IPS DF 19.7 (cell line): Measurements from ENCODE around the gene EIF4G1.

Experiments
- DNase-seq: peaks from one replicate; pipeline ENCODE4 v3.0.0-alpha.2; 2013; ENCODE audit warnings: low read depth, low spot score

Gene EIF4G1

DNA sequence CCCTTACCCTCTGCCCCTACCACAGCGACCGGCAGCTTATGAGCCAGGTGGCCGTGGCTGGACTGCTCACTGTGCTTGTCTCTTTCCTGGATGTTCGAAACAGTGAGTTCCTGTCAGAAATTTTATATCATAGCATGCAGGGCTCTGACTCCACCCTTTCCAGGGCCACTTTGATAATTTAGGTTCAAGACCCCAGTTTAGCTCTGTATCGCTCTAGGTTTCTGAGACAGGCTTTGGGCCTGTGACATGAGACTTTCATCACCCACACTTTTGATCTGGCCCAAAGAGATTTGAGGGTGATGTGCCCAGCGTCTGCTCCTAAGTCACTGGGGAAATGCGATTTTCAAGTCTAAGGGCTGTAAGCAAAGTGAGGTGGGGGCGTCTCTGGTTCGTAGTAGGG is 6.5 kb upstream of the EIF4G1 start:
- DNase-seq: no peak

DNA sequence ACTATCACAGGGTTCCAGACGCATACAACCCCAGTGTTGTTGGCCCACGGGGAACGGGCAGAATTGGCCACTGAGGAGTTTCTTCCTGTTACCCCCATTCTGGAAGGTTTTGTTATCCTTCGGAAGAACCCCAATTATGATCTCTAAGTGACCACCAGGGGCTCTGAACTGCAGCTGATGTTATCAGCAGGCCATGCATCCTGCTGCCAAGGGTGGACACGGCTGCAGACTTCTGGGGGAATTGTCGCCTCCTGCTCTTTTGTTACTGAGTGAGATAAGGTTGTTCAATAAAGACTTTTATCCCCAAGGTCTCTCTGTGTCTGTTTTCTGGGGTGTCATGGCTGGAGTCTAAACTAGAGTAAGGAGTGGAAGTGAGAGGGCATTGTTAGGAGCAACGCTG is 5.7 kb upstream of the EIF4G1 start:
- no peak for DNase-seq

DNA sequence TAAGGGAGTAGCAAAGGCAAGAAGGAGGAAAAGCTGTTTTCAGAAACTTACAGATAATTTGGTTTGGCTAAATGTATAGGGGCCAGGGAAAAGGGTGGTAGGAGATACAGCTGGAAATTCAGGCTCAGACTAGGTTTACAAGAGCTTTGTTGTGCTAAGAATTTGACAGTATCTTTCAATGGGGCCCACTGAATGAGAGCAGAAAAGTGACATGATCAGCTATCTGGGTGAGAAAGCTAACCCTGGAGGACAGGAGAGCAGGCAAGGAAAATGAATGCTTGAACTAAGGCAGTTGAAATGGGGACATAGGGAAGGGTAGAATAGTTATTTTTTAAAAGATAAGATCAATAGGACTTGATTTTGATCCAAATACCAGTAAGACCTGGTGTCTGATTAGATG is 2.8 kb upstream of the EIF4G1 start:
- DNase-seq: no peak

DNA sequence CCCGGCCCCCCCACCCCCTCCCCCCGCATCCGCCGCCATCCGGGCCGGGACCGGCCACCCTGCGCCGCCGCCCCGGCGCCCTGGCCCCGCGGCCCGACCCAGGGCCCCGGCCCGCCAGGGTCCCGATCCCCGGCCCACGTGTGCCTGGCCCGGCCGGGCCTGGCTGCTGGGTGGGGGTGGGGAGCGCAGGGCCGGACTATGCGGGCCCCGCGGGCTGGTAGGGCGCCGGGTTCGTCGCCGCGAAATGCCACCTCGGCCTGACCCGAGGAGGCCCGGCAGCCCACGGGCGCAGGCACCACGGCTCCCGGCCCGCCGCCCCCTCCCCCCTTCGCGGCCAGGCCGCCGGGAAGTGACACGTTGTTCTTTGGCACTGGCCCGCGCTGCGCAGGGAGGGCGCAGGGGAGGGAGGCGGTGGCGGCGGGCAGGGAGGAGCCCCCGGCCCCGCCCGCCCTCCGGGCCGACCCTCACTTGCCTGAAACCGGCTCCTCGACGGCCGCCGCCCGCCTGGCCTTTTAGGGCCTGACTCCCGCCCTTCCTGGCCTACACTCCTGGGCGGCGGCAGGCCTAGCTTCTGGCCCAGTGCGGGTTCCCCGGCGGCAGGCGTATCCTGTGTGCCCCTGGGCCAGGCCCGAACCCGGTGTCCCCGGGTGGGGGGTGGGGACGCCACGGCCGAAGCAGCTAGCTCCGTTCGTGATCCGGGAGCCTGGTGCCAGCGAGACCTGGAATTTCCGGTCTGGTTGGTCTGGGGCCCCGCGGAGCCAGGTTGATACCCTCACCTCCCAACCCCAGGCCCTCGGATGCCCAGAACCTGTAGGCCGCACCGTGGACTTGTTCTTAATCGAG is 515 bp downstream of the EIF4G1 start:
- no peak for DNase-seq

DNA sequence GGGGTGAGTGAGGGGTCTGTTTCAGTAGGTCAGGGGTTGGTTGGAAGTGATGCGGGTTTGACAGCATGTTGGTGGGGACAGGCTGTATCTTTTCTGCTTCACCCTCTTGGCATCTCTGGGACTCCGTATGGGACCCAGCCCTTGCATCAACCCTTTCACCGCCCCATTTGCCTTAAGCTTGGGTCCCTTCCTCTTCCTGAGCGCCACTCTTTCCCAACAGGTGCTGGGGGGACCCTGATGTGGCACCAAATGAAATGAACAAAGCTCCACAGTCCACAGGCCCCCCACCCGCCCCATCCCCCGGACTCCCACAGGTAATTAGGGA is 1.1 kb downstream of the EIF4G1 start:
- DNase-seq: no peak

DNA sequence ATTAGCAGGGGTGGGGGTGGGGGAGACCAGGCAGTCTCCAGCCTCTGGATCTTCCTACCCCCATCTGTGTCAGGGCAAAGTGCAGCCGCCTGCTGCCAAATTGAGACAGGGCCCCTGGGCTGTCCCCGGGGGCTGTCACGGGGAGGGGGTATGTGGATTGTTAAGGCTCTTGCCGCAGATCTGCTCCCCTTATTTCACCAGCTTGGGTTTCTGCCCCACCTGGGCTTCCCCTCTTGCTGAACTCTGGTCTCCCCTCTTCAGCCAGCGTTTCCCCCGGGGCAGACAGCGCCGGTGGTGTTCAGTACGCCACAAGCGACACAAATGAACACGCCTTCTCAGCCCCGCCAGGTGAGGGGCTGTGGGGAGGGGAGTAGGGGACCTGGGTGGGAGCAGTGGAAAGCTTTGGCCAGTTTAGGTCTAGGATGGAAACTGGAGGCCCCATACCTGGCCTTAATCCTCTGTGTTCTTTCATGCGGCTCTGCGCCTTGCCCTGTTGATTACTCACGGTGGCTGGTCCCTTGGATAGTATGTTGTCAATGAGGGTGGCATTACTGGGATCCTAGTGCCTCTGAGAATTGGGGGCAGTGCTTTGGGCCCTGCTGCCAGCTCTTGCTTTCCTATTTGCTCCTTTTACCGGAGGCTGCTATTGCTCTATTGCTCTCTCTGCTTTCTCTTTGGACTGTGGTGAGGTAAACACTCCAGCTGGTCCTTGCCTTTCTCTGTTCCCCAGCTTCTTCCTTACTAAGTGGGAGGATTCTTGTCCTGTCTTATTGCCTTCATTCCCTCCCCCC is 1.7 kb downstream of the EIF4G1 start:
- DNase-seq: no peak

DNA sequence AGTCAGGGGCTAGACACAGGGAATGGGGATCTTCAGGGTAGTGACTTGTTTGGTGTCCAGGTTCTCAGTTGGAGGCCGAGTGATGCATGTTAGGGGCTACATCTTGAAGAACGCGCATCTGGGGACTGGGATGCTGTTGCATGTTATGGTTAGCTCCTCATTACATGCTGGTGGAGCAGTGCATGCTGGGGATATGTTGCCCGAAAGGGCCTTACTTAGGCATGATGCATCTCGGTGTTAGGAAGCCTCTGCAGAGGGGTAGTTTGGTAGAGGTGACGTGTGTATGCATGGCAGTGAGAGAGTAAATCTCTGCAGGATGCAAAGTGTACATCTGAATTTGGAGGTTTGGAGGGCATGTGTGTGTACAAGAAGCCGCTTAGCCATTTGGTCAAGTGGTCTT is 2.4 kb downstream of the EIF4G1 start:
- DNase-seq: no peak

DNA sequence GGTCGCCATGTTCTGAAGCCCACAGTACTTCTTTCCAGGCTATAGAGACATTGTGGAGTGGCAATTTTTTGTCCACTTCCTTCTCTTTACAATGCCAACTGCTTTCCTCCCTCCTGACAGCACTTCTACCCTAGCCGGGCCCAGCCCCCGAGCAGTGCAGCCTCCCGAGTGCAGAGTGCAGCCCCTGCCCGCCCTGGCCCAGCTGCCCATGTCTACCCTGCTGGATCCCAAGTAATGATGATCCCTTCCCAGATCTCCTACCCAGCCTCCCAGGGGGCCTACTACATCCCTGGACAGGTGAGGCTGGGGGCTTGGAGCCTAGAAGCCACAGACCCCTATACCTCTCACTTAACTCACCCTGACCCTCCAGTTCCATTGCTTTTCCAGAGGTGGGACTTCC is 2.8 kb downstream of the EIF4G1 start:
- DNase-seq: no peak

DNA sequence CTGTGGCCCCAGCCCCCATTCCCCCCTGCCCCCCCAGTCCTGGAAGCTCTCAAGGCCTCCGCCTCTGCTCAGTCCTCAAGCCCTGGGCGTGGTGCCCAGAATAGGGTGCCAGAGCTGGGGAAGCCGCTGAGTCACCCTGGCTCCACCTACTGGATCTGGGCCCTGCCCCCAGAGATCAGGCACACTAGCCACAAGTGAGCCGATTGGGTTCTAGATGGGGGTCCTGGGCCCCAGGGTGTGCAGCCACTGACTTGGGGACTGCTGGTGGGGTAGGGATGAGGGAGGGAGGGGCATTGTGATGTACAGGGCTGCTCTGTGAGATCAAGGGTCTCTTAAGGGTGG is 5.7 kb downstream of the EIF4G1 start:
- DNase-seq: no peak

DNA sequence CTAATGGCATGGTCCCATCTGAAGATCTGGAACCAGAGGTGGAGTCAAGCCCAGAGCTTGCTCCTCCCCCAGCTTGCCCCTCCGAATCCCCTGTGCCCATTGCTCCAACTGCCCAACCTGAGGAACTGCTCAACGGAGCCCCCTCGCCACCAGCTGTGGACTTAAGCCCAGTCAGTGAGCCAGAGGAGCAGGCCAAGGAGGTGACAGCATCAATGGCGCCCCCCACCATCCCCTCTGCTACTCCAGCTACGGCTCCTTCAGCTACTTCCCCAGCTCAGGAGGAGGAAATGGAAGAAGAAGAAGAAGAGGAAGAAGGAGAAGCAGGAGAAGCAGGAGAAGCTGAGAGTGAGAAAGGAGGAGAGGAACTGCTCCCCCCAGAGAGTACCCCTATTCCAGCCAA is 7.3 kb downstream of the EIF4G1 start:
- DNase-seq: no peak

DNA sequence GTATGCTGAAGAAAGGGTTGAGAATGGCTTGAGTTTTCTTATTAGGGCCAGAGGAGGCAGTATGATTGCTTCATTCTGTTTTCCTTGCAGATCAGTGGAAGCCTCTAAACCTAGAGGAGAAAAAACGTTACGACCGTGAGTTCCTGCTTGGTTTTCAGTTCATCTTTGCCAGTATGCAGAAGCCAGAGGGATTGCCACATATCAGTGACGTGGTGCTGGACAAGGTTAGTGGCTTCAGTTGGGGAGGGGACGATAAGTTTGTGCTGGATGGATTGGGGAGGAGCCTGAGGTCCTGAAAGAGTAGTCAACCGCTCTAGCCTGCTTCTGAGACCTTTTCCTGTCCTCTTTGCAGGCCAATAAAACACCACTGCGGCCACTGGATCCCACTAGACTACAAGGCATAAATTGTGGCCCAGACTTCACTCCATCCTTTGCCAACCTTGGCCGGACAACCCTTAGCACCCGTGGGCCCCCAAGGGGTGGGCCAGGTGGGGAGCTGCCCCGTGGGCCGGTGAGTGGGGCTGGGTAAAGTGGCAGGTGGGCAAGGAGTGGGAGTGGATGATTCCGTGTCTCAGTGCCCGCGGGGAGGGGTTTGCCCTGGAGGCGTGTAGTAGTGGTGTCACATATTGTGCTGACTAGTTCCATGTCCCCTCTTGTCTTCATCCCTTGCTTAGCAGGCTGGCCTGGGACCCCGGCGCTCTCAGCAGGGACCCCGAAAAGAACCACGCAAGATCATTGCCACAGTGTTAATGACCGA is 8.5 kb downstream of the EIF4G1 start:
- no peak for DNase-seq

DNA sequence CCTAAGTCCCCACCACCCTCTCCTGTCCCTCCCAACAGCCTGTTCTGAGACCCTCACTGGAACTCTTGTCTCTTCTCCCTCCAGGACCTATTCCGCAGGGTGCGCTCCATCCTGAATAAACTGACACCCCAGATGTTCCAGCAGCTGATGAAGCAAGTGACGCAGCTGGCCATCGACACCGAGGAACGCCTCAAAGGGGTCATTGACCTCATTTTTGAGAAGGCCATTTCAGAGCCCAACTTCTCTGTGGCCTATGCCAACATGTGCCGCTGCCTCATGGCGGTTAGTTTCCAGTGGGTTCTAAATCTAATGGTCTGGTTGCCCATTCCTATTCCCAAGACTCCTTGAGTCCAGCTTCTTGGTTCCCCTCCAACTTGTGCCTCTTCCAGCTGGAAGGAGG is 9.3 kb downstream of the EIF4G1 start:
- DNase-seq: no peak

DNA sequence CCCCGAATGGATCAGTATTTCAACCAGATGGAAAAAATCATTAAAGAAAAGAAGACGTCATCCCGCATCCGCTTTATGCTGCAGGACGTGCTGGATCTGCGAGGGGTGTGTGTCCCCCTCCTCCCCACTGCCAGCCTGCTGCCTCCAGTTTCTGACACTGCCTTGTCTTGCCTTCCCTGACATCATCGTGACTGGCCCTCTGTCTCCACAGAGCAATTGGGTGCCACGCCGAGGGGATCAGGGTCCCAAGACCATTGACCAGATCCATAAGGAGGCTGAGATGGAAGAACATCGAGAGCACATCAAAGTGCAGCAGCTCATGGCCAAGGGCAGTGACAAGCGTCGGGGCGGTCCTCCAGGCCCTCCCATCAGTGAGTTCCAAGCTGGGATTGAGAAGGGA is 10.9 kb downstream of the EIF4G1 start:
- no peak for DNase-seq

DNA sequence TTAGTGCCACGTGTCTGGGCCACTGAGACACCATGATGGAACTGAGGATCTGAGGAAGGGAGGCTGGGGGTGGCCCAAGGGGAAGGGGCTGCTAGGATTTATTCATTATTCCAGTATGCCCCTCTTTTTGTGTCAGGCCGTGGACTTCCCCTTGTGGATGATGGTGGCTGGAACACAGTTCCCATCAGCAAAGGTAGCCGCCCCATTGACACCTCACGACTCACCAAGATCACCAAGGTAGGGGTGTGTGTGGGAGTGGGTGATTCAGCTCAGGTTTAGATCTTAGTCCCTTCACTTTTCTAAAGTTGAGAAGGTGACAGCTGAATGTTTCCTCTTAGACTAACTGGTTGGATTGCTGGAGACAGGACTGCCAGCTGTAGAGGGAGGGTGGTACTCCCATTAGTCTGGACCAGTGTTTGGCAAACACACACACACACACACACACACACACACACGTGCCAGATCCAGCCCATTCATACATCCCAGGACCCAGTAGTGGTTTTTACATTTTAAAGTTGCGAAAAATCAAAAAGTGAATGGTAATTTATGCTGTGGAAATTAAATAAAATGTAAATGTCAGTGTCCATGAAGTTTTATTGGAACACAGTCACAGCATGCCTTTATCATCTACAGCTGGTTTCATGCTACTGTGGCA is 11.4 kb downstream of the EIF4G1 start:
- DNase-seq: no peak

DNA sequence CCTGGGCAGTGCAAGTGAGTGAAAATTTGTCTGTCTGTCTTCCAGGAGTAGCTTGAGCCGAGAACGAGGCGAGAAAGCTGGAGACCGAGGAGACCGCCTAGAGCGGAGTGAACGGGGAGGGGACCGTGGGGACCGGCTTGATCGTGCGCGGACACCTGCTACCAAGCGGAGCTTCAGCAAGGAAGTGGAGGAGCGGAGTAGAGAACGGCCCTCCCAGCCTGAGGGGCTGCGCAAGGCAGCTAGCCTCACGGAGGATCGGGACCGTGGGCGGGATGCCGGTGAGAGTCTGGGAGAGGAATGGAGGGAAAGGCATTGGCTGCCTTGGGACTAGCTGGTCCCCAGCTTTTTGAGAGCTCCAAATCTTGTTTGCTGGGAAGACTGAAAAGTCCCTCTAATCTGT is 12.8 kb downstream of the EIF4G1 start:
- DNase-seq: no peak

DNA sequence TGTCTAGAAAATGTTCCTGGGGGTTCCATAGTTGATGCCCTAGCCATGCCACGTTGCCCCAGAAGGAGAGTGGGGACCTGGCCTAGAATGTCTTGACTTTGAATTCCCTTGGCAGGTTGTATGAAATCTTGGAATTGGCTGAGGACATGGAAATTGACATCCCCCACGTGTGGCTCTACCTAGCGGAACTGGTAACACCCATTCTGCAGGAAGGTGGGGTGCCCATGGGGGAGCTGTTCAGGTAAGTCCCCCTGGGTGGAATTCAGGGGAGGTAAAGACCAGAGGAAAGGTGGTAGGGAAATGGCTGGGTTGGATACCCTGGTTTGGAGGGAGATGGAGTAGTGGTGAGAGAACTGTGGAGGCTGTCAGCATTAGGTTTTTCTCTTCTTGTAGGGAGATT is 14.1 kb downstream of the EIF4G1 start:
- DNase-seq: no peak

DNA sequence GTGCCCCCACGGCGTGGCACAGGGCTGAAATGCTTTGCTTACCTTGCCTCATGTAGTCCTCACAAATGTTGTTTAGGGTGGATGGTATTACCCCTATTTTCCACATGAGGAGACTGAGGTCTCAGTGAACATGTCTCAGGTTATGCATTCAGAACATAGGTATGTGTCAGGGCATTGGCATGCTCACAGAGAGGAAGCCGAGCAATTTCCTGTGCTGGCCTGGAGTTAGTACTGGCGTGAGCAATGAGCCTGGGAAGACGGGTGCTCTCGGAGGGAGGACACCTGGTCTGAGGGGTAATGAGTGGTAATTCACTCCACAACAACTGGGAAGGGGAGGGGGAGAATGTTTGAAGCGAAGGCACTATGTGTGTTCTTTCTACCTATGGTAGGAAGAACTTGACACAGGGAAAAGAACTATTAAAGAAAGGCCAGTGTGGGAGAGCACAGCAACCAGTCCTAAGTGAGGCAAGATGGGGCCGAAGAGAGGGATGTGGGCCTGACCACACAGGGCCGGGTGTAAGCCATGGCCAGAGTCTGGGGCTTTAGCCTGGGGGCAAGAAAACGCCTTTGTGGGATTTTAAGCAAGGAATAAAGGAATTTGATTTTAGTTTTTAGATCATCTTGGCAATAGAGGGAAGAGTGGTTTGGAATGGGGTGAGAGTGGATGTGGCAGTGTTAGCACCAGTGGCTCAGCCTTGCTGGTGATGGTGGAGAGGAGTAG is 18.1 kb downstream of the EIF4G1 start:
- no peak for DNase-seq

DNA sequence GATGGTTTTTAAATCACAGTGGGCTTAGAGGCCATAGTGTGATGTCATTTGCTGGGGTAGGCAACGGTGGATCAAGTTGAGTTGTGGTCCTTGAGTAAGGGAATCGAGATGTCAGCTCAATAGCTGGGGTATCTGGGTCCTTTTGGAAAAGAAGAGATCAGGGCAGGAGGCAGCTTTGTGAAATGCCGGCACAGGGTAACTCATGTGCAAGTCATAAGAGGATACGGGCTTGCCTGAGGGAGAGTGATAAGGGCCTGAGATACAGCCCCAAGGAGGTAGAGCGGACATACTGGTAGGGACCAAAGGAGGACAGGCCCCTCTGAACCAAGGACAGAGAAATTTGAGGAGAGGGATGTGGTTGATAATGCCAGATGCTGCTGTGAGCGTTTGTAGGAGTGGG is 18.8 kb downstream of the EIF4G1 start:
- DNase-seq: no peak

DNA sequence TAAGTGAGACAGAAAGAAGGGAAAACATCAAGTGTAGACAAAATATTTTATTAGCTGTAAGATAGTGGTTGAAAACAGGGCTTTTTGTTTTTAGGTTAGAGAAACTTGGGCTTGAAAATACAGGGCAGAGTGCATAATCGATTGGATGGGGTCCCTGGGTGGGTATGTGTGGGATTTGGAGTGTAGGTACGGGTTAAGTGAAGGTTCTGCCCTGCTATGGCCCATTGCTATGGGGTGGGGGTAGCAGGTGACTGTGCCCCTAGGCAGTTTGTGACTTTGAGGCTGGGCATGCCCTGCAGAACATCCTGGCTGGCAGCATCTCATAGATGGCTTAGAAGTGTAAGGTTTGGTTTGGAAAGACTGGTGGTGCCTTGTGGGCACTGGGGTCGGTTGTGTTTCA is 19.3 kb downstream of the EIF4G1 start:
- DNase-seq: no peak

DNA sequence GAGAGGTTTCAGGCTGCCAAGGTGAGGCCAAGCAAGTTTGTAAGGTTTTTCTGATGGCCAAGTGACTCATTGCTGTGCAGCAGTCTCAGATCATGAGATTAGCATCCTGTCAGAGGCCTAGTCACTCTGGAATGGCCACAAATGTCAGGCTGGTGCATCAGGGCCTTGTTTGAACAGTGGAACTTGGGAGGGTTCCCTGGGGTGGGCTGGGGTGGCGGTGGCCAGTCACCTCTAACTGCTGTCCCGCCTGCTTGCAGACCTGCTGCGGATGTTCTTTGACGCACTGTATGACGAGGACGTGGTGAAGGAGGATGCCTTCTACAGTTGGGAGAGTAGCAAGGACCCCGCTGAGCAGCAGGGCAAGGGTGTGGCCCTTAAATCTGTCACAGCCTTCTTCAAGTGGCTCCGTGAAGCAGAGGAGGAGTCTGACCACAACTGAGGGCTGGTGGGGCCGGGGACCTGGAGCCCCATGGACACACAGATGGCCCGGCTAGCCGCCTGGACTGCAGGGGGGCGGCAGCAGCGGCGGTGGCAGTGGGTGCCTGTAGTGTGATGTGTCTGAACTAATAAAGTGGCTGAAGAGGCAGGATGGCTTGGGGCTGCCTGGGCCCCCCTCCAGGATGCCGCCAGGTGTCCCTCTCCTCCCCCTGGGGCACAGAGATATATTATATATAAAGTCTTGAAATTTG is 20.2 kb downstream of the EIF4G1 start:
- DNase-seq: no peak

DNA sequence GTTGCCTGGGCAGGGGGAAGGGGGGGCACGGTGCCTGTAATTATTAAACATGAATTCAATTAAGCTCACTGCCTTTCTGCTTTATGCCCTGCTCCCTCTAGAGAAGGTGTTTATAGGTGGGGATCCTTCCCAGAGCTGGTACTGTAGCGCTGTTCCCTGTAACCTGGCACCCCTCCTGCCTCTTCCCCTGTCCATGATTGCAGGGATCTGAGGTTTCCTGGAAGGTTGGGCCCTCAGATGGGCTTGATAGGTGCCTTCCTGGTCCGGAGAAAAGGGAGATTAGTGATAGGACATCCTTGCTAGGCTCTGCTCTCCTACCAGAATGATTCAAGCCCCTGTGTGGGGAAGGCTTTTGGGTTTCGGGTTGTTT is 20.9 kb downstream of the EIF4G1 start:
- no peak for DNase-seq
